Measurements from ENCODE around the gene LRMDA.

LRMDA gene

GRCh38 chr10:75431180-75432111 is at the start of gene LRMDA:
TSS of gene LRMDA (plus strand) at chr10:75431624.
- no peak for DNase-seq (ENCODE audit: low read depth)

GRCh38 chr10:75386128-75386527 is 45.3 kb upstream of the LRMDA start:
- no peak for DNase-seq (ENCODE audit: low read depth)

GRCh38 chr10:75388082-75388481 is 43.3 kb upstream of the LRMDA start:
- no peak for DNase-seq (ENCODE audit: low read depth)

GRCh38 chr10:75390178-75390577 is 41.2 kb upstream of the LRMDA start:
- DNase-seq (ENCODE audit: low read depth), result no peak

DNA sequence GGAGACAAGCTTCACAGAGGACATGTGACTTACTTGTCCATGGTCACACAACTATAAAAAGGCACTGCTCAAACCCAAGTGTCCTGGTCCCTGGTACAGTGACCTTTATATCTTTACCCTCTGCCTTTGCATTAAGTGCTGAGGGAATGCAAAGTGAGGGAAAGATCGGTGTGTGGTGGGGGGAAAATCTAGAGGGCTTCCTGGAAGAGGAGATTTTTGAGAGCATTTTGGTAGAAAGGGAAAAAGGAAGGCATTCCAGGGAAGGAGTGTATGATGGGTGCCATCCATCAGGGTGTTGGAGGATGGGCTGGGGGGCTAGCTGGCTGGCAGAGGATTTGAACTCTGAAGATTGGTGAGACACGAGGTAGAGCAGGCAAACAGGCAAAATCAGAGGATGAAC is 39.2 kb upstream of the LRMDA start:
- no peak for DNase-seq (ENCODE audit: low read depth)

DNA sequence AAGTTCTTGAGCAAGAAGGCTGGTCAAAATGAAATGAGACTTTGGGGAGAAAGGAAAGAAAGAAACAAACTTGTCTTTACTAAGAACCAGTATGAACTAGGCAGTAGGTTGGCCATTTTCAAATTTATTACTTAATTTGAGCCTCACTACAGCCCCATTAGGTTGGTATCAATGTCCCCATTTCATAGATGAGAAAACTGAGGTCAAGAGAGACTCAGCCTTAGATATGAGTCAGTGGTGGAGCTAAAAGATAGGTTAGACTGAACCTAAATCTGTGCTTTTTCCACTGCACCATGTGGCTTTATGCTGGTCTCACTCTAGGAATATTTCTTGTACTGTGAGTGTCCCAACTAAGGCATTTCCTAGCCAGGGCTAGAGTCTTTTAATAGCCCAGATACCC is 38.7 kb upstream of the LRMDA start:
- DNase-seq (ENCODE audit: low read depth), result no peak

DNA sequence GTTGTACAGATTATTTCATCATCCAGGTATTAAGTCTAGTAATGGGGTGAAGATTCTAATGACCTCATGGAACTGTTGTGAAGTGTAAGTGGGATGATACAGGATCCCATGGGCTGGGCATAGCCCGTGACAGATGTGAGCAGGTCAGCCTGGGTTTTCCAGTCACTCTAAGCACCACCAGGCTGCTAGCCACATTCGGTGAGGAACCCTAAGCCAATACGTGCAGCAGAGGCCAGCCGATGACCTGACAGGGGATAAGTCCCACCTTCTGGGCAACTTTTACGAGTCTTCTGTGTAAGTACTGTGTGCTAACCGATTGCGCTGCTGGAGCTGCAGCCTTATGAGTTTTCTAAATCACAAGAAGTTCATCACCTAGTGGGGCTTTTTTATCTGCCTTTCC is 37.2 kb upstream of the LRMDA start:
- DNase-seq (ENCODE audit: low read depth), result no peak

DNA sequence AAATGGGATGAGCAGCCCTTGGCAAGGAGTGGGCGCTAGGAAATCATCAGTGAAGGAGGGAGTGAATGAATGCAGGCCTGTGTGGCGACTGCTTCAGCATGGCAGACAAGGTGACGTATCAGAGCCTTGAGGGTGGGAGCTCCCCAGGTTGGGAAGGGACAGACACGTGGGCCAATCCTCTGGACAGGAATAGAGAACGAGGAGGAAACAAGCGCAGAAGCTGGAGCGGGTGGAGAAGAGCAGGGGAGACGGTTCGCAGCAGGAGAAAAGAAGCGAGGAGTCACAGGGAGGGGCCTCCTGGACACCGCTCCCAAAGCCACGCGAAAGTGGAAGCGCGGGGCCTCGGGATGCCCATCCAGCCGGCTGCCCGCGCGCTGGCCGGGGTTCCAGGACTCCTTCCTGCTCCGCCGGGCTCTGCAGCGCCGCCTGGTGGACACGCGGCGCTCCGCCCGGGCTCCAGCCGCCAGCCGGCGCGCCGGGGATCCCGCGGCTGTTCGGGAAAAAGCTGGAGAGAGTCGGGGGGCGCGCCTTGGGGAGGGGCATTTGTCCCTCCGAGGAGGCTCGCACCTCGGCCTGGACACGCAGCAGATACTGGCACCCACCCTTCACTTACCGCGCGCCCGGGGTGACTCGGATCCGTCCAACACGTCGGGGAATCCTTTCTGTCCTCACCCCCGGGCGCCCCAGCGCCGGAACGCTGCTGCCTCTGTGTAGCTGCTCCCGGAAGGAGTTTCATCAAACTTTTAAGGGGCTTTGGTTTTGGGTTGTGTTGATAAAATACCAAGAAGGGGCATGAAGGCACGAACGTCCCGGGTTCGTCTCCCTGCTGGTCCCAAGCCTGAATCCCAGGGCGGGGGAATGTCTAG is 36.1 kb upstream of the LRMDA start:
- DNase-seq (ENCODE audit: low read depth), result no peak

DNA sequence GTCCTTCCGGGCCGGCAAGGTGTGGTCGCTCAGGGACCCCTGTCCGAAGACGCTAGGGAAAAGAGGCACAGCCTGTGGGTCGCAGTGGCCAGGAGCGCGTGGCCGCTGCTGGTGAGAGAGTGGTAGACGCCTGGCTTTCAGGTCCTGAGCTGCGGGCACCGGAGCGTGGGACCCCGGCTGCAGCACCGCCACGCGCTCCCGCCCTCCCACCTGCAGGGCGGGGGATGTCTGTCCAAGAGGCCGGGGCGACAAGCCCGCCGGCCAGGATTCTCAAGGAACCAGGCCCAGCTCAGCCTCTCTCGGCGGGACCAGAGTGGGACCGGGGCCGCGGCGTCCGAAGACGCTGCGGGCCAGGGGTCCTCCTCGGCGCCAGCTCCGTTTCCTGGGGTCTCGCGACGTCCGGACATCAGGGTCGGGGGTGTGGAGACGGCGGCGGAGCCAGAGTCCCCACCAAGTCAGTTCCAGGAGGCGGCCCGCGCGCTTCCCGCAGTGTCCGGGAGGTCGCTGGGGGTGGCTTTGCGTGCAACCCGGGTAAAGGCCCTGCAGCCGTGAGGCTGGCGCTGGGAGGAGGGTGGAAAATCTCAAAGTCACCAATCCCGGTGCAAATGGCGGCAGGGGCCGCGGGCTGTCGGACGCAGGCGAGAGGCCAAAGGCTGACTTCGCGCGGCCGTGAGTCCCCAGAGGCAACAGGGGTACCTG is 35.3 kb upstream of the LRMDA start:
- DNase-seq (ENCODE audit: low read depth), result no peak

GRCh38 chr10:75396631-75397495 is 34.6 kb upstream of the LRMDA start:
- no peak for DNase-seq (ENCODE audit: low read depth)

DNA sequence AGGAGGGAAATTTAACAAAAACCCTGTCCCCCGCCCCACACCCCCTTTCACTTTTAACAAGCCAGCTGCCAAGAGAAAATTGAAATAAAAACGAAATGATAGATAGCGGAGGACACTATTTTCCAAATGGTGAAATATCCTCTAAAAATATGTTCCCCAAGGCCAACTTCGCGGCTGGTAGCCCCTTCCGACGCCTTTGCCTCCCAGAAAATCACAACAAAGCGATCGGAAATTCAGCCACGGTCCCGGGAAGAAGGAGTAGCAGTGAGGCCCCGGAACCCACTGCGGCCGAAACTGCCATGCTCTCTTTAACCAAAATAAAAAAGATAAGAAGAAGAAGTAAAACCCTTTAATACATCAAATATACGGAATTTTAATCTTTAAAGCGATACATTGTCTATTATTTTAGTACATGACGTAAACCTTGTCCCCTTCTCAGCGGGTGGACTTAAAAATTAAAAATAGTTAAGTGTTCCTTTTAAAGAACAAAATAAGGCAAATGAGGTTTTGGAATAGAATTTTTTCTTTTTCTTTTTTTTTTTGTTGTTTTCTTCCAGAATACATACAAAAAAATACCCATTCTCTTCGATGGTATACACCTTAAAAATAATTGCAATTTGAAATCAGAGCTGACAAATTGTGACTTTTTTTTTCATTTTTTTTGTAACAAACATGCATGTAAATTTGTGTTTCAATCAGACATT is 33.8 kb upstream of the LRMDA start:
- DNase-seq (ENCODE audit: low read depth), result no peak

DNA sequence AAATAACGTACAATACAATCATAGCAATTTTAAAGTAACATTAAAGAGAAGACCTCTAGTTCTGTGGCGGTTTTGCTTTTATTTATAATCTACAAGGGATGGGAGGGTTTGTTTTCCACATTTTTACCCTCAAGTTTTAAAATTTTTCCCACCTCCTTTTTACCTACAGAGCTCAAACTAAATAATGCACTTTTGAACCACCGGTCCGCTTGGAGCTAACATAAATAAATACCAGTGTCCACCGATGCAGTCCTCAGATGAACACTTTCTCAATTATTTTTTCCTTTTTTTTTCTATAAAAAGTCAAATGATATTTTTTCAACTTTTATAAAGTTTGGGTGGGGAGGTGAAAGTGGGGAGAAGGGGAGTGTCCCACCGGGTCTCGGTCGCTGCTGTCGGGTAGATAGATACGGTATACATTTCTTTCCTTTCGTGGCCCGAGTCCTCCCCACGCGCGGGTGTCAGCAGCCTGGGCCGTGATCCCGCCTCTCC is 33.2 kb upstream of the LRMDA start:
- no peak for DNase-seq (ENCODE audit: low read depth)

- DNase-seq (ENCODE audit: low read depth), result no peak
Measured at GRCh38 chr10:75398692-75399460, 32.5 kb upstream of the LRMDA start.

DNA sequence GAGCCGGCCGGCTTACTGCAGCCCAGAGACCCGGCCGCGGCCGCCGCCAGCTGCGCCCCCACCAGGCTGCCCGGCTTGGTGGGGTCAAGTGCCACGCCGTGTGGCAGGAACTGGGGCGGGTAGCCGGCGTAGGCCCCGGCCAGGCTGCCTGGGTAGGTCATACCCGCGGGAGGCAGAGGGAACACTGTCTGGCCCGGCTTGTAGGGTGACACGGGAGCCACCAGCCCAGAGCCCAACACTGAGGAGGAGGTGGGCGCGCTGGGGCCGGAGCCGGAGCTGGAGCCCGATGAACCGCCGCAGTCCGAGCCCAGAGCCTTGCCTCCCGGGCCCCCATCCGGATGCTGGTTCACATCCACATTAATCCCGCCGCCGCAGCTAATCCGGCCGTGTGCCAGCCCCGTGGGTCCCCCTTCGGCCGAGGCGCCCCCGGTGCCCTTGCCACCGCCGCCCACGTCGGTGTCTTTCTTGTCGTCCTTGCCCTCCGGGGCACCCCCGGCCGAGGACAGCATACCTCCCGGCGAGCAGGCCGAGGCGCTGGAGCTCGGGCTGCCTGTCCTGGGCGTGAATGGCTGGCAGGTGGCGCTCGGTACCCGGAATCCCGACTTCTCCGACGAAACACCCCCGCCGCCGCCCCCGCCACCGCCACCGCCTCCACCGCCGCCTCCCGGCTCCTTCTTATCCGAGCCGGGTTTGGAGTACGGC is 31.8 kb upstream of the LRMDA start:
- DNase-seq (ENCODE audit: low read depth), result peak; percentile 24

DNA sequence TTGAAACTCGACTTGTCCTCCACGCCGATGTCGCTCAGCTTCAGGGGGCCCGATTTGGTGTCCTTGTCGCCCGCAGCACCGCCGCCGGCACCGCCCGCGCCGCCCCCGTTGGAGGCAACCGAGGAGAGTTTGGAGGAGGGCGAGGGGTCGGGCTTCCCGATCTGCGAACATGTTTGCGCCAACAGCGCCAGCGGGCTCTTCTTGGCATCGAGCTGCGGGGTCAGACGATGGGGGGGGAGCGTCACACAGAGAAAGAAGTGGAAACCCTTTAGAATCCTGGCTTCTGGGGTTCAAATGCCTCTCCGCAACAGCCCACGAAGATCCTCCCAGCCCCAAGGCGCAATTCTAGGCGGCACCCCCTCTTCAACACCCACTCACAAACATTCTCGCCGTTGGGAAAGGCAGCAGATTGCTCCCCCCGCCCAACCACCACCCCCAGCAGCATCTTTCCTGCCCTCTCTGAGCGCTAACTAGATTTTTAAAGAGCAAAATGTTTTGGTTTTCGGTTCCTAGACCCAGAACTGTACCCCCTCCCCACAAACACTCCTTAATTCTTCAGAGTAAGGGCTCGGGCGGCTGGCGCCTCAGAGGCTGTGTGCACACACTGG is 31.2 kb upstream of the LRMDA start:
- DNase-seq (ENCODE audit: low read depth), result no peak

DNA sequence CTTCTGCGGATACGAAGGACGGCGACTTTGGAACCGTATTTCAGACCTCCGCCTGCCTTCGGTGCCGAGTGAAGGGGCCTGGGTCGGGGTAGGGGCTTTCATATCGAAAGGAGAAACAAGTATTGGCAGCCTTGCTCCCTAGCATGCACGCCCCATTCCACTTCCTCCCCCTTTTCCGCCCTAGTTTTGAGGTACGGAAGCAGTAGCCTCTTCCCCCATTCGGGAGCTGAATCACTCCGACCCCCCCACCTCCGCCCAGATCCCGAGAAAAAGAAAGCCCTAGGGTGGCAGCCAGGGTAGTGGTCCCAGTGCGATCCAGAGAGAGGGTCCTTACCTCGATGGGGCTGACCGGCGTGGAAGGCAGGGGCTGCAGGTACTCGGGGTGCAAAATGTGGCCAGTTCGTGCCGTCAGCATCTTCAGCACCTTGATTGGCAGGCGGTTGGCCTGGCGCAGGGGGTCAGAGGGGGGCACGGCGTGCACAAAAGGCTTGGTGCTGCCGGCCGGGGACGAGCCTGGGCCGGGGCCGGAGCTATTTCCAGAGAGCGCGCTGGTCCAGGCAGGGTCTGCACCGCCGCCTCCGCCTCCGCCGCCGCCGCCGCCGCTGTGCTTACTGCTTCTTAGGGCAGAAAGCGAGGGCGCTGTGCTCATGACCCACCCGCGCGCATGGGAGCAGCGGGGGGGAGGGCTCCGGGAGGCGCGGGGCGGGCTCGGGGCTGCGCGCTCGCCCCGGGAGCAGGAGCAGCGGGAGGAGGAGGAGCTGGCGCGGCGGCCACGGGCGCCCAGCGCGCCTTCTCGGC is 30.5 kb upstream of the LRMDA start:
- no peak for DNase-seq (ENCODE audit: low read depth)

DNA sequence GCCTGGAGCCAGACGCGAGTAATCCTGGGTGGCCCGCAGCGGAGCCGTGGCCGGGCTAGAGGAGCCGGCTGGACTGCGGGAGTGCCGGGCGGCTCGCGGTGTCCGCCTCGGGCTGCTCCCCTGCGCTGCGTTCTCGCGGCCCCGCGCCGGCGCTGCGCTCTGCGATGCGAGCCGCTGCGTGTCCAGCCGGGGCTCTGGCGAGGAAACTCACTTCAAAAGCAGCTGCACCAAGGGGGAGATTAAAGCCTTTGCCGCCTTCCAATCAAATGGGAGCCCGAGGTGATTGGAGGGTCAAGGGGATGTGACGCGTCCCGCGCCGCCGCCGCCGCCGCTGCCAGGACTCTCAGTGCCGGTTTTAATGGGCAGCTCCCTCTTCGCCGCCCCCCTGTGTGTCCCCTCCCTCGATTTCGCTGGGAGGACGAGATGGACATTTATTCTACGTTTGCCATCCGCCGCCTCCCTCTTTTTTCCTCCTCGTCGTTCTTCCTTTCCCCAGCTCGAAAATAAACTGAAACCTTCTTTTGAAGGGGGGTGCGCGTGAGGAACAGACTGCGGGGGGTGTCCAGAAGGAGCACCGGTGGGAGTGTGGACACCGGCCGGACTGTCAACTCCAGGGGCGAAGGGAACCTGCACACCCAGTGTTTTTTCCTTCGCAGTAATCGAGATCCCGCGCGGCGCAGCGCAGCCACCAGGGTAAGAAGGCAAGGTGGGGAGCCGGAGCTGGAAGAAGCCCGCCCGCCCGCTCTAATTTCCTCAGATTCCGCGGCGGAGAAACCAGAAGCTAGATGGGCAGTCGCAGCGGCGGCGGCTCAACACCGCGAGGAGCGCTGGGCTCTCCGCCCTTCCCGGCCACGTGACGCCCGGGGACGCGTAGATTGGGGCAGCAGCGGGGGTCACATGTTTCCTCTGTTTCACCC is 29.6 kb upstream of the LRMDA start, which contains the start of gene ZNF503:
ZNF503 (minus strand) TSS at position 196 of the 917 bp plus-strand sequence. CDS start 345 bp downstream, outside the sequence.
- DNase-seq (ENCODE audit: low read depth), result no peak

Data from activated T-cell treated with anti-CD3 and anti-CD28 coated beads for 1 hour (primary cell).